GM12864 (cell line): ENCODE measurements around the gene SPATC1L.

Experiments
- DNase-seq: peaks from one replicate; pipeline ENCODE4 v3.0.0-alpha.2; 2011; ENCODE audit warnings: low read depth
- H3K4me3 ChIP-seq: 2 replicates; pipeline ENCODE4 v1.5.1; 2011; ENCODE audit warnings: mild to moderate bottlenecking, low read depth, low read length, control low read depth
- TF ChIP-seq, protein P1 (sequence below): IDR thresholded peaks from 2 replicates; pipeline ENCODE4 v1.5.1; 2011; ENCODE audit warnings: low read depth, mild to moderate bottlenecking, moderate library complexity, low read length, control low read depth, inconsistent platforms; ENCODE audit errors: missing control alignments

SPATC1L gene

DNA sequence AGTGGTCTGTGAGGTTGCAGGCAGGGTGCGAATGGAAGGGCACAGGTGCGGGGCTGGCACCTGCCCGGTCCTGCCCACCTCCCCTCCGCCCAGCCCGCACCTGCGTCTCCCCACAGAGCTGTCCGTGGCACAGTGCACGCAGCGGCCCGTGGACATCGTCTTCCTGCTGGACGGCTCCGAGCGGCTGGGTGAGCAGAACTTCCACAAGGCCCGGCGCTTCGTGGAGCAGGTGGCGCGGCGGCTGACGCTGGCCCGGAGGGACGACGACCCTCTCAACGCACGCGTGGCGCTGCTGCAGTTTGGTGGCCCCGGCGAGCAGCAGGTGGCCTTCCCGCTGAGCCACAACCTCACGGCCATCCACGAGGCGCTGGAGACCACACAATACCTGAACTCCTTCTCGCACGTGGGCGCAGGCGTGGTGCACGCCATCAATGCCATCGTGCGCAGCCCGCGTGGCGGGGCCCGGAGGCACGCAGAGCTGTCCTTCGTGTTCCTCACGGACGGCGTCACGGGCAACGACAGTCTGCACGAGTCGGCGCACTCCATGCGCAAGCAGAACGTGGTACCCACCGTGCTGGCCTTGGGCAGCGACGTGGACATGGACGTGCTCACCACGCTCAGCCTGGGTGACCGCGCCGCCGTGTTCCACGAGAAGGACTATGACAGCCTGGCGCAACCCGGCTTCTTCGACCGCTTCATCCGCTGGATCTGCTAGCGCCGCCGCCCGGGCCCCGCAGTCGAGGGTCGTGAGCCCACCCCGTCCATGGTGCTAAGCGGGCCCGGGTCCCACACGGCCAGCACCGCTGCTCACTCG is 52.2 kb downstream of the SPATC1L start:
- DNase-seq = no peak
- no peak overlapping the region for H3K4me3 ChIP-seq
- TF ChIP-seq, protein P1, sequence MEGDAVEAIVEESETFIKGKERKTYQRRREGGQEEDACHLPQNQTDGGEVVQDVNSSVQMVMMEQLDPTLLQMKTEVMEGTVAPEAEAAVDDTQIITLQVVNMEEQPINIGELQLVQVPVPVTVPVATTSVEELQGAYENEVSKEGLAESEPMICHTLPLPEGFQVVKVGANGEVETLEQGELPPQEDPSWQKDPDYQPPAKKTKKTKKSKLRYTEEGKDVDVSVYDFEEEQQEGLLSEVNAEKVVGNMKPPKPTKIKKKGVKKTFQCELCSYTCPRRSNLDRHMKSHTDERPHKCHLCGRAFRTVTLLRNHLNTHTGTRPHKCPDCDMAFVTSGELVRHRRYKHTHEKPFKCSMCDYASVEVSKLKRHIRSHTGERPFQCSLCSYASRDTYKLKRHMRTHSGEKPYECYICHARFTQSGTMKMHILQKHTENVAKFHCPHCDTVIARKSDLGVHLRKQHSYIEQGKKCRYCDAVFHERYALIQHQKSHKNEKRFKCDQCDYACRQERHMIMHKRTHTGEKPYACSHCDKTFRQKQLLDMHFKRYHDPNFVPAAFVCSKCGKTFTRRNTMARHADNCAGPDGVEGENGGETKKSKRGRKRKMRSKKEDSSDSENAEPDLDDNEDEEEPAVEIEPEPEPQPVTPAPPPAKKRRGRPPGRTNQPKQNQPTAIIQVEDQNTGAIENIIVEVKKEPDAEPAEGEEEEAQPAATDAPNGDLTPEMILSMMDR = no peak

DNA sequence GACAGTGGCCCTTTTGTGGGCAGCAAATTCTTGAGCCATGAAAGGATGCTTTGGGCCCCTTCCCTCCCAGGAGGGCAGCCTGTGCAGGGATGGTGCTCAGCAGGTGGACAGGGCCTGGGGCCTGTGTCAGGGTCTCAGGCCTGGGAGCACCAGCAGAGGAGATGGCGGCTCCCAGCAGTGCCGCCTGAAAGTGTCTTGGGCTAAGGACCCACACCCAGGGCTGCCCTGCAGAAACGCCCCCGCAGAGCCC is 52.7 kb downstream of the SPATC1L start:
- H3K4me3 ChIP-seq = no peak overlapping the region
- no peak for DNase-seq
- TF ChIP-seq, protein P1 = no peak

DNA sequence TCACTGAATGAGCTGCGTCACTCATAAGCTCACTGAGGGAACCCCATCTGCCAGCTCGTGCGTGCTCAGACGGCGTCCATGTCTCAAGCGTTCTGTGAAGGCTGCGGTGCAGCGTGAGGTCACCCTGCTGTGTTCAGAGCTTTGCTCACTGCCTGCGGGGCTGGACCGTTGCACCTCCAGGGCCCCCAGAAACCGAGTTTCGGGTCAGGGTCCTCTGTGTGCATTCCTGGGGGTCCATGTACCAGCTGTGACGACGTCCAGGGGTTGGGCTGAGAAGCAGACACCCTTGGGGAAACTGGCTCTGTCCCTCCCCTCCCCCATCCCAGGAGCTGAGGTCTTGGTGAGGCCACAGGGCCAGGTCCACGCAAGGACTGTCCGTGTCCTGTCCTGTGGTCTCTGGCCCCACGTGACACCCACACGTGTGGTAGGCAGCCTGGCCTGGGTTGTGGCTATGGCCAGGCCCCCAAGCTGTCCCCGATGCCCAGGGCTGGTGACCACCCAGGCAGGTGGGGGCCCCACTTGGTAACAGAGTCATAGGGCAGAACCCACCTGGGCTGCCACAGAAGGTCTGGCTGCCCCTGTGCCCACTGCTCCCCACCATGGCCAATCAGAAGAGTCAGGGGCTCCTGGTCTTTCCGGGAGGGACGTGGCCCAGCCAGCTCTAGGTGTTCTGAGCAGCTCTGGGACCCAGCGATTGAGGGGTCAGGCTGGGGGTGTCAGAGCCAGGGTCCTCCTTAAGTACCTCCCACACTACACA is 53.2 kb downstream of the SPATC1L start:
- TF ChIP-seq, protein P1 = no peak
- DNase-seq = no peak

DNA sequence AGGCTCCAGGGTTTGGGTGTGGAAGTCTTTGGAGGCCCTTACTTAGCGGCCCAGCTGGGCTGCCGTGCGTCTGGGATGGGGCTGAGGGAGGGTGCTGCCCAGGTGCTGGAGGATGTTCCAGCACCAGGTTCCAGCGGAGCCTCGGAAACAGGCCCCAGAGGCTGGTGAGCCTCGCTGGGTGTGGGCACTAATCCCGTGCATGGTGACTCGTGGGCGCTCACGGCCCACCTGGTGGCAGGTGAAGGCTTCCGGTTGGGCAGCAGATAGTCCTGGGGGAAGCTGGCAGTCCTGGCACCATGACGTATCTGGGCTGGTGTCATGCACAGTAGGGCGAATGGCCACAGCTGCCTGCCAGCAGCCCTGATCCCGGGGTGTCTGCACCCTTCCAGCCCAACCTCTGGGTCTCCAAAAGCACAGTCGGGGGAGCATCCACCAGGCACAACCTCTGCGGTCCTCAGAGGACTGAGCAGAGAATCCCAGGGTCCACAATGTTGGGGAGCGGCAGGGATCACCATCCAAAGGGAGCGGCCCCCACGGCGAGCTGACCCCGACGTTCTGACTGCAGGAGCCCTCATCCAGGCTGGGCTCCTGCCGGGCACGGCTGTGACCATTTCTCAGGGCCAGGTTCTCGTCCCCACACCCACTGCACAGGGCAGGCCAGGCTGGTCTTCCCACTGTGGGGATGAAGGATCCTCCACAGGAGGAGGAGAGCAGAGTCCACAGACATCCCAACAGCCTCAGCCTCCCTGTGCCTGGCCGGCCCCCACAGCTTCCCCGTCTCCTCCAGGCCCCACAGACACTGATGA is 54.2 kb downstream of the SPATC1L start:
- DNase-seq = no peak
- no peak overlapping the region for H3K4me3 ChIP-seq
- TF ChIP-seq, protein P1 = no peak

More for the DNA sequence above, 53.2 kb downstream of the SPATC1L start:
- H3K4me3 ChIP-seq = no peak overlapping the region

DNA sequence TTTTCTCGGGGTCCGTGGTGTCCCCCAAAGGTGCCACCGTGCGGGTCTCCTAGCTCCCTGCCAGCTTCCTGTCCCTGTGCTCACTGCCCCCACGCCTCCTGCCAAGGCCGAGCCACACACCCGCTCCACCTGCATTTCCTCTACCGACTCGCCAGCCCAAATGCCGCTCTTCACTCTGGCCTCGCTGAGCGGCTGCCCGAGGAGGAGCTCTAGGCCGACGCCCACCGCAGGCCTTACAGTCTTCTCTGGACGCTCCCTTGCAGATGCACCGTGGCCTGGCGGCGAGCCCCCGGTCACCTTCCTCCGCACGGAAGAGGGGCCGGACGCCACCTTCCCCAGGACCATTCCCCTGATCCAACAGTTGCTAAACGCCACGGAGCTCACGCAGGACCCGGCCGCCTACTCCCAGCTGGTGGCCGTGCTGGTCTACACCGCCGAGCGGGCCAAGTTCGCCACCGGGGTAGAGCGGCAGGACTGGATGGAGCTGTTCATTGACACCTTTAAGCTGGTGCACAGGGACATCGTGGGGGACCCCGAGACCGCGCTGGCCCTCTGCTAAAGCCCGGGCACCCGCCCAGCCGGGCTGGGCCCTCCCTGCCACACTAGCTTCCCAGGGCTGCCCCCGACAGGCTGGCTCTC is 55.2 kb downstream of the SPATC1L start:
- DNase-seq = no peak
- H3K4me3 ChIP-seq = no peak overlapping the region
- TF ChIP-seq, protein P1 = no peak

DNA sequence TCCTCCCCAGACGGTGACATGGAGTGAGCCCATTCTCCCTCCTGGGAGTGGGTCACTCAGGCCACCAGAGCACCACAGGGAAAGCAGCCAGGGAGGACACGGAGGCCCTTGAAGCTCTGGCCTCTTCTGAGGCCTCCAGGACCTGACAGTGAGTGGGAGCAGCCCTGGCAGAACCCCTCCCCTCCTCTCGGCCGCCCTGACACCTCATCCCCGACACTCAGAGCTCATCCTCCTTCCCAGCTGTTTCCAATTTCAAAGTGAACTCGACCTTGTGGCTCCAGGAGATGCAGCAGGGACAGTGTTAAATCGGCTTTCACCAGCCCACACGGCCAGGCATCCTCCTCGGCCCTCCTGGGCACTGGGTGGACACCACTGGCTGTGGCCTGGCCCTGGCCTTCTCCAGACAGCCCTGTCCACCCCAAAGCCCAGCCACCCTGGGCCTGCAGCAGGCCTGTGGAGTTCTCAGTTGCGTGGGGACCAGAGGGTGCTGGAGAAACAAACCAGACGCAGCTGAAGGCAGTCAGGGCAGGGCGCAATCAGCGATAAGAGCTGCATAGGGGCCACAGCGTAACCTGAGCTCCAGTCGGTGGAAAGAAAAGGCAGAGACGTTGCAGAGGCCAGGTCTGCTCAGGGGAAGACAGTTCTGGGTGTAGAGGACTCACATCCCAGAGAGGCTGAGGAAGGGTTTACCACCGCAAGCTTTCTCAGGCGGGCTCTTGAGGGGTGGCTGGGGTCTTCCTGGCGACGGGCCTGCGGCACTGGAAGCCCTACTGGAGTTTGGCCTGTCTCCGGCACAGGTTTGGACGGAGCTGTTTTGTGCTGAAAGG is 55.9 kb downstream of the SPATC1L start:
- no peak for DNase-seq
- TF ChIP-seq, protein P1 = no peak
- H3K4me3 ChIP-seq = no peak overlapping the region
